ENCODE results near the gene IKZF3.
A peak's percentile ranks its signal among the peaks of the same experiment; 100 is the strongest.
"Not testable (repeated sequence)": the region's sequence is repeated elsewhere in the genome, so short reads cannot be mapped to it uniquely, and the experiment has no call there.

IKZF3 gene

GRCh38 chr17:39737760-39738567, 126.1 kb downstream of the IKZF3 start, which contains the start of gene GRB7:
Gene GRB7, plus strand, starts transcription at chr17:39737938. Its CDS starts 4,364 bp downstream, at chr17:39742302.
- DNase-seq, result no peak

GRCh38 chr17:39737206-39737759, 126.8 kb downstream of the IKZF3 start:
- no peak for DNase-seq

- DNase-seq, result no peak
Observed at GRCh38 chr17:39736319-39737165, 127.6 kb downstream of the IKZF3 start.

- no peak for DNase-seq
Observed at GRCh38 chr17:39735882-39736281, 128.2 kb downstream of the IKZF3 start.

- no peak for DNase-seq
Observed at GRCh38 chr17:39732586-39732985, 131.5 kb downstream of the IKZF3 start.

- peak; percentile 60 to 94 for DNase-seq
Observed at GRCh38 chr17:39730095-39730921, 133.8 kb downstream of the IKZF3 start, which contains the start of gene MIEN1. Gene MIEN1, minus strand, starts transcription at chr17:39730532. Its CDS starts 37 bp downstream, at chr17:39730495.

- no peak for DNase-seq
Observed at GRCh38 chr17:39729280-39729851, 134.7 kb downstream of the IKZF3 start.

- no peak for DNase-seq
Observed at GRCh38 chr17:39727556-39727955, 136.6 kb downstream of the IKZF3 start.

- no peak for DNase-seq
Observed at GRCh38 chr17:39726617-39727016, 137.5 kb downstream of the IKZF3 start.

GRCh38 chr17:39725923-39726322, 138.2 kb downstream of the IKZF3 start:
- DNase-seq, result not testable (repeated sequence)

- no peak for DNase-seq
Observed at GRCh38 chr17:39724731-39725130, 139.4 kb downstream of the IKZF3 start.

GRCh38 chr17:39722965-39723848, 140.9 kb downstream of the IKZF3 start:
- no peak for DNase-seq

GRCh38 chr17:39722104-39722503, 142.0 kb downstream of the IKZF3 start:
- no peak for DNase-seq

- DNase-seq, result no peak
Observed at GRCh38 chr17:39719563-39720355, 144.4 kb downstream of the IKZF3 start.

- no peak for DNase-seq
Observed at GRCh38 chr17:39717660-39718059, 146.5 kb downstream of the IKZF3 start.

GRCh38 chr17:39716879-39717536, 147.1 kb downstream of the IKZF3 start:
- DNase-seq, result no peak

GRCh38 chr17:39716073-39716818, 147.9 kb downstream of the IKZF3 start:
- DNase-seq, result no peak

GRCh38 chr17:39715375-39716072, 148.6 kb downstream of the IKZF3 start:
- no peak for DNase-seq
